GM18909 (cell line): ENCODE measurements around the gene CASQ2.

Source experiments
- ATAC-seq: cut with Tn5 transposase; IDR thresholded peaks from one replicate; pipeline ENCODE4 v1.9.1; 2021; ENCODE audit warnings: mild to moderate bottlenecking; ENCODE audit not compliant: unreplicated experiment, poor library complexity

Gene CASQ2

DNA sequence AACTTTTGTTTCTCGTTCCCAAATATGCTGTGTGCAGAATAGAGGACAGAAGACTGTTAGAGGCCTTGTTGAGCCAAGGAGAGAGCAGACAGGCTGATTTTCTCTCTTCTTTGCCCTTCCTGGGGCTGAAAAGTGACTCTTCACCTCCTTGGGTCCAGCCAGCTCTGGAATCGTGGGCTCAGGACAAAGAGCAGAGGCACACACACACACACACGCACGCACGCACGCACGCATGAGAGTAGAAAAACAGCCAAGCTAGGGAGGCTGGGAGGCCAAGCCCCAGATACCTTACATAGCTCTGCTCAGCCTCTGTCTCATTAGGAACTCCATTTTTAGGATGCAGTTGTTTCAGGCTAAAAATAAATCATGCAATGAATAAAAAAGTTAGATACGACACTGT lies at the start of gene CASQ2:
TSS of gene CASQ2 (minus strand) at position 166 of the 400 bp plus-strand sequence. CDS start 173 bp downstream, outside the sequence.
- no peak for ATAC-seq

DNA sequence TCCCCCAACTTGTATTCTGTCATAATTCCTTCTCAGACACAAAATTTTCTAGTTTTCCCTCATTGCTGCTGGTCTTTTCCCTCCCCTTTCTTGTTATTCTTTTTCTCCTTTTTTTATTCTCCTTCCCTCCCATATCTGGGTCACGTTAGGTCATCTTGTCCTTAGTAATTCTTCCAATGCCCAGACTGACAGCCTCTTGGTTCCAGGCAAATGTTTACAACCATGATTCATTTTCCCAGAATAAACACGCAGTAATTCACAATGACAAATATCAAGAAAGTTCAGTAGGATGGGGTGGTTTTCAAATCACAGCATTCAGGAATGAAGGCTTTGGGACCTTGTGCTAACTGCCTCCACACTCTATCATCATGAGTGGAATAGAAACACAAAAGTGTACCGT lies 47.2 kb upstream of the CASQ2 start:
- no peak for ATAC-seq

DNA sequence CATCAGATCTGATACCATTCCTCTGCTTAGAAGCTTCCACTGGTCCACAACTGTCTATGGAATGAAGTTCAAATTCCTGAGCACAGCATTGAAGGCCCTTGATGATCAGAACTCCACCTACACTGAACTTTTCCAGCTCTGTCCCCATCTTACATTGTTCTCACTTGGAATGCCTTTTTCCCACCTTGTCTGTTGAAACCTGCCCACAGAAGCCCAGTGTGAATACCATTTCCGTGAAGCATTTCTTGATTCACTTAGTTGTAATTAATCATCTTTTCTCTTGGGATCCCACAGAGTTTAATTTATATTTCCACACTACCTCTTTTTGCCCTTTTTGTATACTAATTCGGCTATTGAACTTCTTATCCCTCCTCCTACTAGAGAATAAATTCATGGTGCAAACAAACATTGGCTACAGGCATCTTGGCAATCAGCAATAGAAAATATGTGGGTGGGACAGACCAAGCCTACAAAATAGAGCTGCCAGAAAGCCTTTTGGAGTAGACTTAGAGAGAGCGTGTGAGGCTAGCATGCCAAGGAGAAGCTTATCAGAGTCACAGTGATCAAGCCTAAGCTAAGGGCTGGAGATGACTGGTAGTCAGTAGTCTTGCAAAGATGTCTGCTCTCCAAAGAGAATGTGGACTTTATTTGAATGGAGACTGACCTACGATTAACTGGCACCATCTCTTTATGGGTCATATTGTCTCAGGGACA lies 46.3 kb upstream of the CASQ2 start:
- ATAC-seq = no peak

DNA sequence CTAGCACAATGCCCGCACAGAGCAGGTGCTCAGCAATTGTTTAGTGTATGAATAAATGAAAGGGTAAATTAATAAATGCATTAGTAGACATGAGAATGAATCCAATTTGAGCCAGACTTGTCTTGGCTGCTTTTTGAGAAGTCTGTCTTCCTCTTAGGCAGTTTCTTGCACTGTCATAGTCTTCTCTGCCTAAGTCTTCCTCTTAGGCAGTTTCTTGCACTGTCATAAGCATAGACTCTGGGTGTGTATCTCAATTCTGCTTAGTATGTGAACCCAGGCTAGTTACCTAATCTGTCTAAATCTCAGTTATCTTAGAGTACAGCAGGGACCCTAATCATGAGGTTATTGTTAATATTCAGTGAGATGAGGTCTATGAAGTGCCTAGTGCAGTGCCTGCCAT lies 45.2 kb upstream of the CASQ2 start:
- no peak for ATAC-seq

DNA sequence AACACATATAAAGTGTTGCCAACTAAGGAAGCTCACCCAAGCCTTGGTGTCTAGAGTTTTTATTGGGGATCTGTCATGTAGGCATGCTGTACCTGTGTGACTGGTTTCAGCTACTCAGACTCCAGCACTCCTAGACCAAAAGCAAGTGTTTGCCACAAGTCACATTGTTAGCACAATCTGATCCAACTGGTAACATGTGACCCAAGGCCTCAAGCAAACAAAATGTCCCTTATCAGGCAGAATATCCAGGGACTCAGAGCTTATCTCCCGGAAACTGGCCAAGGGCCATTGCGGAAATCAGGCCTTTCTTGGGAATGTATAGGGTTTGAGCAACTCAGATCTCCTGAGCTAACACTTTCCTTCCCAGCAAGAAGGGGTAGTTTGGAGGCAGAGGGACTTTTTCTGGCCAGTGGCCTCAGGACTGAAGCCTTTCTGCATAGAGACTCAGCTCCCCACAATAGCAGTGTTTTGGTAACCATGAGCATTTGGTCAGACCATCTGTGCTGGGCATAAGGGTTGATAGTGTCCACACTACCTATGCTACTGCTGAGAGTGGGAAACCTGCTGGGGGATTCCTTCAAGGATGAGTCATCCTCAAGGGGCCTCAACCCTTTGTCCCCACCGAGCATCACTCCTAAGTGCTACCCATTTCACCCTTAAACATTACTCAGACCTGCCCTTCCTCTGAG lies 42.8 kb upstream of the CASQ2 start:
- ATAC-seq = no peak

DNA sequence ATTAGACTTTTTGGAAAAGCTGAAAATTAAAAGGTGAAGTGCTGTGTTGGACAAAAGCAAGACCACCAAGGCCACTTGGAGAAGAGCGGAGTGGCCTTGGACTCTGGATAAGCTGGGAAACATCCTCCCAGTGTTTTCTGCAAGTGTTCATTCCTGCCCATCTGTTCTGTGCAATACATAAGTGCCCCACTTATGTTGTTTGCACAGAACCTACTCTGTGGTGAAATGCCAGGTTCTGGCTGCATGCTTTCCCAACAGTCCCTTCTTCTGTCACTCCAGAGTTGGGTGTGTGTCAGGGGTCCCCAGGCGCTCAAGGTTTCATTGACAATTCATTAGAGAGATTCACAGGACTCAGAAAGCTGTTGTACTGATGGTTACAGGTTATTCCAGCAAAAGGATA lies 42.1 kb upstream of the CASQ2 start:
- ATAC-seq = no peak

DNA sequence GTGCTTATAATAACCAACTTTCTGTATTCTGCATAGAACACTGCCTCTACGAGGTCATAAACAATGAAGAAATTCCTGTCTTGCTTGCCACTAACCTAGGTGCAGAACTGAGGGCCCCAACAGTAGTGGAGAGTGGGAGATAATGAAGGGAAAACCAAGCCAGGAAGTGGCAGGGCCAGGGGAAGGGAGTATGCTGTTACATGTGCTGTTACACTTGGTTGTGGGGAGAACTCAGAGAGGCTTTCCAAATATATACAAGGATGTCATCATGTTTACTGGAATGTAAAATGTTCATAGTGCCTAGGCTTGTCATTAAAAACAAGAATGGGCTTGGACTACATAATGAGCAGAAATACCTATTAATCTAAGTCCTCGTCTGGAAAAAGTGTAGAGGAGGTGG lies 41.3 kb upstream of the CASQ2 start:
- no peak for ATAC-seq

DNA sequence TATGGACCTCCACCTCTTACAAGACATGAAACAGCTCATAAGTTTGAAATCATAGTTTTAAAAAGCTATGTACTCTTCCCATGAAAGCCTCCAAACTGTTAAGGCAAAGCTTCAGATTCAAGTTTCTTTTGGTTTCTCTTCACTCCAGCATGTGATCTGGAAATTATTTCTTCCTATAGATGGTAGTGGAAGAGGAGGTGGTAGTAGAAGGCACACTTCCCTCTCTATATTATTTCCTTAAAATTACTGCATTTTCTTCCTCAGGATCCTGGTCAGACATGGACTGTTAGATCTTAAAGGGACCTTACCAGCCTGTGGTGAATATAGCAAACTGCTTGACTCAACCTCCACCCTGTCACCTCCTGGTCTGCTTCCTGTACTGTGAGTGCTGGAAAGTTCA lies 40.6 kb upstream of the CASQ2 start:
- no peak for ATAC-seq

DNA sequence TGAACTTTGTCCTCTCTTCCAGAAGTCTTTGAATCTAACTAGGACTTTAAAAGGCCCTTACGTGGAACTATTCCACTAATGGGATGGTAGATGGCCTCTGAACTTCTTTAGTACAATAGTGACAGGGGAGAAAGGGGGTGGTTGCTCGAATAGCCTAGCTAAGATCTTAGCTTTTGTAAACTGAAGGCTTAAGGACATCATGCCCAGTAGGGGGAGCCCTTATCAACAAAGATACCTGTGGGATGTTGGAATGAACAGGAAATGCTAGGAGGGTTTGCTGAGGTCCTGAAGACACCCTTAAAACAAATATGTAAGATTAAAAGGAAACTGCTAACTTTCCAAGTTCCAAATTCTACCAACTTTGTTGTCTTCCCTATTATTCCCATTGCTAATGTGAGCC lies 39.2 kb upstream of the CASQ2 start:
- peak; percentile 56 for ATAC-seq

DNA sequence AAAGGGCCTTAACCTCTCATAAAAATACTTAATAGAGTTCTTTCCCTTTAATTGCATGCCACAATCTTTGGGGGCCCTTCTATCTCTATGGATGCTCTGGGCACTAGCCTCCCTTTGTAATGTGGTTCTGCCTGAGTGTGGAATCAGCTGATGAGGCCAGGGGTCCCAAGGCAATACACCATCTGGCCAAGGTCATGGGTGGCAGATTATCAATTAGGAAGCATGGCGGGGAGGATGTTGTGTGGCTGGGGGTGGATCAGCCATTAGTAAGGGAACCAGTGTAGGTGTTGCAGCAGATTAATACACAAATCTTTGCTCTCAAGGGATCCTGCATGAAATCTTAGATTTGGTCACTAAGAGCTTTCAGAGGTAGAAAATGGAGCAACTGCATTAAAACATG lies 37.1 kb upstream of the CASQ2 start:
- ATAC-seq = no peak

DNA sequence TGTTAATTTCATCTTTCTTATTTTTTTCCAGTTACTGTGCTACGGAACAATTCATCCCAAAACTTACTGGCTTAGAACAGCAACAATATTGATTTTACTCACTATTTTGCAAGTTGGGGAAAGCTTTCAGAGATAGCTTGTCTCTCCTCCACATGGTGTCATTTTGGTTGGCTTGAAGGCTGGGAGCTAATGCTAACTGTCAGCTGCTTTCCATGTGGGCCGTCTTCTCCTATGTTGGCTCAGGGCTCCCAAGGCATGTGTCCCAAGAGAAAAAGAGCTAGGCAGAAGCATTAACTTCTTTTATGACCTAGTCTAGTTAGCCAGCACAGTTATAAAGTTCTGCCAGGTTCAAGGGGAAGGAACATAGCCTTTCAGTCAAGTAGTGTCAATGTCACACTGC lies 33.9 kb upstream of the CASQ2 start:
- no peak for ATAC-seq

DNA sequence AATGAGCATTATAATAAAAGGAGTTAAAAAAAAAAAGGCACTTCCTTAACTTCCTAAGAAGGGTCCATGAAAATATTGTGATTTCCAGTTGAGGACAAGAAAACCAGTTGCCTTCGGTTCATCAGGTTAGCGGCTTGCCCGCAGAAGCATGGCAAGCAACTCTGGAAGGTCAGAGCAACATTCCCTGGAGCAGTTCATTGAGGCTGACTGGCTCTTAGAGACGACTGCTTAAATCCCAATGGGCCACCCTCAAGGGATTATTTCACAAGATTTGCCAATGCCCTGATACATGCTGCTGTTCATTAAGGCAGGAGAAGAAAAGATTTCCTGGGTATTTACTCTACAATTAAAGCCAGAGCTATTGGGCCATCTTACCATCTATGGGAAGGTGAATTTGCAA lies 29.0 kb upstream of the CASQ2 start:
- no peak for ATAC-seq

DNA sequence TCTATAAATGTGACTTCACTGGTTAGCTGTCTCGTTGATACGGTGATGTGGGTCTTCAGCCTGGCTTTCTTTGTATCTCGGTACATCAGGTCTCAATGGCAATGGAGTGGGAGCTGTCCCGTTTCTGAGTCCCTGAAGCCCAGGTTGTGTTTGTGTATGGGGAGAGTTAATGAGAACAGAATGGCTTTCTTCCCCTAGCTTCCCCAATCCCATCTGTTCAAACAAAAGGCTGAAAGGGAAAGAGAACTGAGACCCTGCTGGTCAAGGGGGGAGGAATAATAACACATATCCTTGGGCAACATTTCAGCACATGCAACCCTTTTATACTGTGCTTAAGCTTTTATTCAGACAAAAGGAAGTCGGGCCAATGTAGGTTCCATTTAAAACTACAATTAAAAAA lies 28.4 kb upstream of the CASQ2 start:
- ATAC-seq = no peak

DNA sequence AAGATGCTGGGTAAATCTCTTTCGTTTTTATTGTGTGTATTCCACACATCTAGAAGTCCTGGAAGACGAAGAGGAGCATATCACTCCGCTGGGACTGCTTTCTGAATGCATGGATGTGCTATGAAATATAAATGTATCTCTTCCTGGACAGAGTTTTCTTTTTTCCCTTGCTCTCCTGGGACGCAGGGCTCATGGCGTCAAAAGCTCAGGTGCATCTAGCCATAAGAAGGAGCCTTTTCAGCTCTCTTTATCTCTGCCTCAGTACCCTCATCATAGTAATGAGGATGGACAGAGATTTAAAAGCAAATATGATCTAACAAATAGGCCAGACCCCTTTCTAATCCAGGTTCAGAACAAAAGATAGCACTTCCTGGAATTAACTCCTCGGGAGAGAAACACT lies 27.5 kb upstream of the CASQ2 start:
- no peak for ATAC-seq

DNA sequence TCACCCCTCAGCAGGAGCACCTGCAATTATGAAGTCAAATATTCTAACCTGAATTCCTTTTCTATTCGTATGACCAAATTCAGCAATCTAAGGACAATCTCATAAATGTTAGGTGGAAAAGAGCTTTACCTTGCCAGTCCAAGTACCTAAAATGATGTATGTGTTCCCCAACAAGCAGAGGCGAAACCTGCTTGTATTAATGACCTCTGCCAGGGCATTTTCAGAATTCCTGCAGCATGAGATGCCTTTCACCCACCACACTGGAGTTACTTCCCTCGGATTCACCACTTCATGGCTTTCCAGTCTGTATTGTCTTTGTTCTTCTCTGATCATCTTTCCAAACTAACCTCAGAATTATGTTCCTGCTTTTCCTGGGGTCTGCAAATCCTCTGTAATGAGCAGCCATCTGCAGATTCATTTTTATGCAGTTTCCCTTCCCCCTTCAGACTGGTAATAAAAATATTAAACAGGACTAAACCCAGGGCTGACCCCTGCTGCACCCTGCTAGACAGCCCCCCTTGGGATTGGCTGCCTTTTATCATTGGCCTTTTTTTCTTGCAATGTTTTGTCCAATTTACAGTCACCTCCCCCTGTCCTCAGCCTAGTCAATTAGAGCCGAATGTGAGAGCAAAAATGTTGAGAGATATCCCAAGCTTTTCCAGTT lies 26.6 kb upstream of the CASQ2 start:
- ATAC-seq = no peak

DNA sequence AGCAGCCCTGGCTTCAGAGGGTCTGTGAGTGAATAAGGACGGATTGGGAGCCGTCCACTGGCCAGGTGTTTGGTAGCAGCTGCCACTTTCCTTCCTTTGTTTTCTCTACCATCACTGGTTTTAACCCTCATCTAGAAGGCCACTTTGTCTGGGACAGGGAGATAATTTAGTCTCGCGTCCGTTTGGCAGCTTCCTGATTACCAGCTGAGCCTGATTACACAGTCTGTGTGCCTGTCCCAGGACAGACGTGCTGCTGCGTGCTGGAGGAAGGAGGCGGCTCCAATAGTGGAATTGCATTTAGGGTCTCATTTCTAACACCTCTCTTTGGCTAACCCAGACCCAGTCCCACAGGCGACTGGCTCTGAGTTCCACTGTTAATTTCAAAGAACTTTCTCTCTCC lies 24.6 kb upstream of the CASQ2 start:
- ATAC-seq = no peak

DNA sequence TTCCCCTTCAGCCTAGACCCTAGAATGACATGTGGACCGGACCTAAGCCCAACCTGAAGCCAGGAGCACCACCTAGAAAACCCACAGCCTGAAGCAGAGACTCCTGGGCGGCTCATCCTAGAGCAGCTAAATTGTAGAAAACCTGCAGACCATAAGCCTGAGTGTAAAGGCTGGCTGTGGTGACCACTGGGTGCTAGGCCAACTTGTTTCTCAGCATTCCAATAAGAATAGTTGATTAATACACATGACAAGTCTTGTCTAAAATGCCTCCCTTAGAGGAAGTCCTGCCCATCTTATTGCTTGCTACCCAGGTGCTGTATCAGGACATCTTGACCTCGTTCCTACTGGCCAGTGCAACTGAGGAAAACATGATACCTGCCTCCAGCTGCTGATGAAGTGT lies 23.3 kb upstream of the CASQ2 start:
- ATAC-seq = no peak

DNA sequence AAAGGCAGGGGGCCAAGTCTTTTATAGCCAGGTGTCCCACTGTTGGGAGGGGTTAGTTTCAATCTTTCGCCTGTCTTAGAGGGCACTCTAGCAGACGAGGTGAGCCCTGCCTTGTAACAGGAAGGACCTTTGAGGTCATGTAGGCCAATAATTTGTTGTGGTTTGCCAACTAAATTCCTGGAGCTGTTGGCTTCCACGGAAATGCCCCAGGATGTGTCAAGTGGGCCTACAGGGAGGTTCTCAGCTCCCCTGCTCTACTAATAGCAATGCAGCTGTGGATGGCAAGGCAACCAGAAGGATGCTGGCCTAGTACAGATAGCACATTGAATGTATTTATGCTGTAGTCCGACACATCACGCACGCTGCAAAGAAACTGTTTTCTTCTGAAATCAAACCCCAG lies 22.3 kb upstream of the CASQ2 start:
- ATAC-seq = no peak

DNA sequence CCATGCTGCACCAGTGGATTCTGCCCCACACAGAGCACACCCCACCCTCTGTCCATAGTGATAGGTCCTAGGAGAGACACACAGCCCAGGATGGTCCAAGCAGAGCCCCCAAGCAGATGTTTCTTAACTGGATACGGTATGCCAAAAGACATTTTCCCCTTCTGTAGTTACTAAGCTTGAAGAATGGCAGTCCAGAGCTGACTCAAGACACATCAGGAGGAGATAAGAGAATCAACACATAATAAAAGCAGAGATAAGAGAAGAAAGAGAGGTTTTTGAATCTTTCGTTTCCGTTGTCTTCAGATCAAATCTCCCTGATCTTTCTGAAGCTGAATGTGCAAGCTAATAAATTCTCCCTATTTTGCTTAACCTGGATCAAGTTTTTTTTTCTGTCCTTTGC lies 21.8 kb upstream of the CASQ2 start:
- ATAC-seq = no peak

DNA sequence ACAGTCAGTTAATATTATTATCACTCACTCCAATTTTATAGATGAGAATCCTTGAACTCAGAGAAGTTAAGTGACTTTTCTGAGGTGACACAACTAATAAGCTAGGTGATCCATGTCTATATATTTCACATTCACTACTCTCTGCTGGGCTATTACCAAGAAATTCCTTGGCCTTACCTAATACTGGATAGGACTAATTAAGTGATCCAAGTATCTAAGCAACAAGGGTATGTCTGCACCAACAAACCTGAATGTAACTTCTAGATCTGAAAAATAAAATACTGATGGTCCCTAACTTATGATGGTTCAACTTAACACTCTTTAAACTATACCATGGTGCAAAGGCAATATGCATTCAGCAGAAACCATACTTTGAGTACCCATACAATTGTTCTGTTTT lies 14.8 kb upstream of the CASQ2 start:
- ATAC-seq = no peak

DNA sequence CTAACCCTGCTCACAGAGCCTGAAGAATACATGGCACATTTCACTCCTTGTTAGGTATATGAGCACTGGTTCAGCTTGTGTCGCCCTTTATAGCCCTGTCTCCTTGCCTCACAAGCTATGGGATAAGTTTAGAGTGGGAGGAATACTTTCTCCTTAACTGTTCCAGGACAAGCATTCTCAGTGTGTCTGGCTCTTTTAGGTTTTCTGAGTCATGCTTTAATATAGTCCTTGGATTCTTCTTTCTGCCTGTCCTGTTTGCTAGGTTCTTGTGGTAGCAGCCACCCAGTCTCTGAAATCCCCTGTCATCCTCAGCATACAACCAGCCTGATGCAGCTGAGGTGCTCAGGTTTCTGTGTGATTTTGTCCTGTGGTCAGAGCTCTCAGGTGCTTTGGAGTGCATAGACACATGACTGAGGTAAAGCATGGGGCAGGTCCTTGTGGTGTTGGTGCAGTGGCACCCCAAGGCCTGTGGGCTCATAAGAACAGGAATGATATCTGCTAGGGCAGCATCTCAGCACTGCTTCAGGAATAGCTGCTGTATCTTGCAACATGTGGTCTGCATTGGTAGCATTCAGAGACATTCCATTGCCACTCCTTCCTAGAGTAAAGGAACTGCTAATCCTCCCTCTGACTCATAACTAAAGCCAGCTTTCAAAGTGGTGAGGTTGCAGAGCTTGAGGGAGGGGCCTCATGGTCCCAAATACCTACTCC lies 14.2 kb upstream of the CASQ2 start:
- no peak for ATAC-seq
